ENCODE data around the gene RPL7A.
"Not testable (repeated sequence)": the region's sequence is repeated elsewhere in the genome, so short reads cannot be mapped to it uniquely, and the experiment has no call there.

Gene RPL7A

GRCh38 chr9:133347985-133348717 is at the start of gene RPL7A, which contains the start of gene MED22:
TSS of gene RPL7A (plus strand) at chr9:133348218. CDS start at chr9:133348244, 26 bp downstream.
TSS of gene MED22 (minus strand) at chr9:133348131. CDS start at chr9:133346662, 1,469 bp downstream.
- H3K4me3 ChIP-seq (ENCODE audit: low read depth, low read length): peak within 1 kb of the TSS; percentile 97

GRCh38 chr9:133299996-133300395 is 48.0 kb upstream of the RPL7A start:
- not testable (repeated sequence) for H3K4me3 ChIP-seq (ENCODE audit: low read depth, low read length)

- H3K4me3 ChIP-seq (ENCODE audit: low read depth, low read length): no peak overlapping the region
Observed at GRCh38 chr9:133301253-133302230, 46.5 kb upstream of the RPL7A start.

- H3K4me3 ChIP-seq (ENCODE audit: low read depth, low read length): no peak overlapping the region
Observed at GRCh38 chr9:133303266-133304157, 44.5 kb upstream of the RPL7A start.

GRCh38 chr9:133304158-133304470 is 43.9 kb upstream of the RPL7A start:
- H3K4me3 ChIP-seq (ENCODE audit: low read depth, low read length): no peak overlapping the region

- H3K4me3 ChIP-seq (ENCODE audit: low read depth, low read length): no peak overlapping the region
Observed at GRCh38 chr9:133304477-133305377, 43.3 kb upstream of the RPL7A start.

- no peak overlapping the region for H3K4me3 ChIP-seq (ENCODE audit: low read depth, low read length)
Observed at GRCh38 chr9:133305731-133306130, 42.3 kb upstream of the RPL7A start.

- H3K4me3 ChIP-seq (ENCODE audit: low read depth, low read length): no peak overlapping the region
Observed at GRCh38 chr9:133306242-133307204, 41.5 kb upstream of the RPL7A start.

- no peak overlapping the region for H3K4me3 ChIP-seq (ENCODE audit: low read depth, low read length)
Observed at GRCh38 chr9:133307301-133307700, 40.7 kb upstream of the RPL7A start.

- no peak overlapping the region for H3K4me3 ChIP-seq (ENCODE audit: low read depth, low read length)
Observed at GRCh38 chr9:133309608-133310007, 38.4 kb upstream of the RPL7A start.

GRCh38 chr9:133315997-133316396 is 32.0 kb upstream of the RPL7A start:
- H3K4me3 ChIP-seq (ENCODE audit: low read depth, low read length): no peak overlapping the region

GRCh38 chr9:133317551-133317950 is 30.5 kb upstream of the RPL7A start:
- H3K4me3 ChIP-seq (ENCODE audit: low read depth, low read length): not testable (repeated sequence)

- no peak overlapping the region for H3K4me3 ChIP-seq (ENCODE audit: low read depth, low read length)
Observed at GRCh38 chr9:133320421-133320881, 27.6 kb upstream of the RPL7A start.

- no peak overlapping the region for H3K4me3 ChIP-seq (ENCODE audit: low read depth, low read length)
Observed at GRCh38 chr9:133321411-133321935, 26.5 kb upstream of the RPL7A start.

- no peak overlapping the region for H3K4me3 ChIP-seq (ENCODE audit: low read depth, low read length)
Observed at GRCh38 chr9:133322701-133323100, 25.3 kb upstream of the RPL7A start.

- no peak overlapping the region for H3K4me3 ChIP-seq (ENCODE audit: low read depth, low read length)
Observed at GRCh38 chr9:133323211-133323610, 24.8 kb upstream of the RPL7A start.

- H3K4me3 ChIP-seq (ENCODE audit: low read depth, low read length): no peak overlapping the region
Observed at GRCh38 chr9:133323991-133324703, 23.9 kb upstream of the RPL7A start.

GRCh38 chr9:133327021-133327420 is 21.0 kb upstream of the RPL7A start:
- not testable (repeated sequence) for H3K4me3 ChIP-seq (ENCODE audit: low read depth, low read length)

Data from iPS-11a (cell line).